Smooth muscle cell (in vitro differentiated cells): Measurements from ENCODE around the gene TMEM184C. TPM values are rescaled to one million over a fixed set of nuclear protein-coding genes. Genes with fewer than 3 reads are reported as not detected.

Experiments
- DNase-seq: peaks from one replicate; lab custom pipeline; 2025; ENCODE audit not compliant: unreplicated experiment; lab: John Stamatoyannopoulos, UW
- H2AFZ ChIP-seq: fragments of 200-600 bp; sonication (generic); 2 replicates; pipeline ENCODE4 v1.6.0; 2016; ENCODE audit warnings: antibody characterized with exemption, low read depth, mild to moderate bottlenecking
- H3F3A ChIP-seq: fragments of 200-600 bp; sonication (generic); 2 replicates; pipeline ENCODE4 v1.6.0; 2017; ENCODE audit warnings: antibody characterized with exemption, low read depth
- H3K27ac ChIP-seq: fragments of 200-600 bp; sonication (generic); 2 replicates; pipeline ENCODE4 v1.5.1; 2016; ENCODE audit warnings: low read depth, mild to moderate bottlenecking
- H3K27me3 ChIP-seq: fragments of 200-600 bp; sonication (generic); 2 replicates; pipeline ENCODE4 v1.6.1; 2016; ENCODE audit warnings: low read depth, mild to moderate bottlenecking
- H3K36me3 ChIP-seq: fragments of 200-600 bp; sonication (generic); 2 replicates; pipeline ENCODE4 v1.5.1; 2016; ENCODE audit warnings: low read depth
- H3K4me1 ChIP-seq: fragments of 200-600 bp; sonication (generic); 2 replicates; pipeline ENCODE4 v1.5.1; 2016; ENCODE audit warnings: low read depth
- H3K4me2 ChIP-seq: fragments of 200-600 bp; sonication (generic); 2 replicates; pipeline ENCODE4 v1.6.0; 2016; ENCODE audit warnings: mild to moderate bottlenecking
- H3K4me3 ChIP-seq: fragments of 200-600 bp; sonication (generic); 2 replicates; pipeline ENCODE4 v1.5.1; 2016; ENCODE audit warnings: mild to moderate bottlenecking
- H3K79me2 ChIP-seq: fragments of 200-600 bp; sonication (generic); 2 replicates; pipeline ENCODE4 v1.6.0; 2016; ENCODE audit warnings: low read depth, mild to moderate bottlenecking
- H3K9ac ChIP-seq: fragments of 200-600 bp; sonication (generic); 2 replicates; pipeline ENCODE4 v1.6.0; 2016; ENCODE audit warnings: low read depth
- H3K9me3 ChIP-seq: fragments of 200-600 bp; sonication (generic); replicated peaks from 2 replicates; pipeline ENCODE4 v1.5.1; 2016; ENCODE audit warnings: low read depth
- H4K20me1 ChIP-seq: fragments of 200-600 bp; sonication (generic); 2 replicates; pipeline ENCODE4 v1.6.0; 2016; ENCODE audit warnings: low read depth
- WGBS: methylation state at CpG from one replicate; pipeline ENCODE4 v1.1.7; 2016; ENCODE audit warnings: low lambda C conversion rate; 5-methylcytosine and 5-hydroxymethylcytosine counted together
- polyA plus RNA-seq: library from polyadenylated mRNA; unstranded; fragments of >200 nt; fragmentation: Nextera tagmentation; extraction: Ambion mirVana; gene quantifications from 2 replicates; pipeline ENCODE4 v1.2.1, GENCODE V29; 2016
- total RNA-seq: library from RNA; depleted of rRNA; stranded (reverse); fragments of >200 nt; gene quantifications from 2 replicates; pipeline ENCODE4 v1.2.3, GENCODE V29; 2014
- TF ChIP-seq, protein P1 (sequence below): fragments of 200-600 bp; sonication (generic); IDR thresholded peaks from 2 replicates; pipeline ENCODE4 v1.5.1; 2017; ENCODE audit warnings: borderline replicate concordance, mild to moderate bottlenecking, antibody characterized with exemption; ENCODE audit not compliant: insufficient read depth, poor library complexity, severe bottlenecking

The TMEM184C gene
- total and polyA plus RNA-seq, 2 experiments from 2014 or later = 21.6 to 33.2 TPM

DNA sequence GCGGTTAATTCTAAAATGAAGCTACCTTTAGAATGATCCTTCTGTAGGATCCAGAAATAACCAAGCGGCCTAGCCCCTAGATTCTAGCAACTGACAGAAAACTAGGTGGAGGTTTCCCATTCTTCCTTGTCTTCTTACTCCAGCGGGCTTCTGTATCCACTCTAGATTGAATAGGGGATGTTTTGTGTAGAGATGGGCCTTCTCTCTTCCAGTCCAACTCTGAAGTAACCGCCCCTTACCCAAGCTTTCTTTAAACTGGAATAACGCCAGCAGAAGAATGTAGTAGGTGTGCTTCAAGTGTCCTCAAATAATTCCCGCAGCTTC lies 386 bp upstream of the TMEM184C start:
- WGBS = 28% methylated on average over 6 of the region's 6 CpGs
- no peak for DNase-seq
- Histone ChIP-seq H3K9ac (no peak overlapping the region), H3F3A (no peaks in the 10 kb centered on the region), H3K27me3 (no peaks in the 10 kb centered on the region), H2AFZ (peak overlapping the region; percentile 86), H3K9me3 (no peaks in the 10 kb centered on the region), H3K4me3 (peak overlapping the region; percentile 90), H3K27ac (no peak overlapping the region), H3K4me2 (peak overlapping the region; percentile 96), H4K20me1 (peaks cover 10% of the 10 kb centered on the region), H3K4me1 (peaks cover 14% of the 10 kb centered on the region), H3K79me2 (peaks cover 24% of the 10 kb centered on the region), H3K36me3 (no peaks in the 10 kb centered on the region)
- TF ChIP-seq, protein P1, sequence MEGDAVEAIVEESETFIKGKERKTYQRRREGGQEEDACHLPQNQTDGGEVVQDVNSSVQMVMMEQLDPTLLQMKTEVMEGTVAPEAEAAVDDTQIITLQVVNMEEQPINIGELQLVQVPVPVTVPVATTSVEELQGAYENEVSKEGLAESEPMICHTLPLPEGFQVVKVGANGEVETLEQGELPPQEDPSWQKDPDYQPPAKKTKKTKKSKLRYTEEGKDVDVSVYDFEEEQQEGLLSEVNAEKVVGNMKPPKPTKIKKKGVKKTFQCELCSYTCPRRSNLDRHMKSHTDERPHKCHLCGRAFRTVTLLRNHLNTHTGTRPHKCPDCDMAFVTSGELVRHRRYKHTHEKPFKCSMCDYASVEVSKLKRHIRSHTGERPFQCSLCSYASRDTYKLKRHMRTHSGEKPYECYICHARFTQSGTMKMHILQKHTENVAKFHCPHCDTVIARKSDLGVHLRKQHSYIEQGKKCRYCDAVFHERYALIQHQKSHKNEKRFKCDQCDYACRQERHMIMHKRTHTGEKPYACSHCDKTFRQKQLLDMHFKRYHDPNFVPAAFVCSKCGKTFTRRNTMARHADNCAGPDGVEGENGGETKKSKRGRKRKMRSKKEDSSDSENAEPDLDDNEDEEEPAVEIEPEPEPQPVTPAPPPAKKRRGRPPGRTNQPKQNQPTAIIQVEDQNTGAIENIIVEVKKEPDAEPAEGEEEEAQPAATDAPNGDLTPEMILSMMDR = no peak

DNA sequence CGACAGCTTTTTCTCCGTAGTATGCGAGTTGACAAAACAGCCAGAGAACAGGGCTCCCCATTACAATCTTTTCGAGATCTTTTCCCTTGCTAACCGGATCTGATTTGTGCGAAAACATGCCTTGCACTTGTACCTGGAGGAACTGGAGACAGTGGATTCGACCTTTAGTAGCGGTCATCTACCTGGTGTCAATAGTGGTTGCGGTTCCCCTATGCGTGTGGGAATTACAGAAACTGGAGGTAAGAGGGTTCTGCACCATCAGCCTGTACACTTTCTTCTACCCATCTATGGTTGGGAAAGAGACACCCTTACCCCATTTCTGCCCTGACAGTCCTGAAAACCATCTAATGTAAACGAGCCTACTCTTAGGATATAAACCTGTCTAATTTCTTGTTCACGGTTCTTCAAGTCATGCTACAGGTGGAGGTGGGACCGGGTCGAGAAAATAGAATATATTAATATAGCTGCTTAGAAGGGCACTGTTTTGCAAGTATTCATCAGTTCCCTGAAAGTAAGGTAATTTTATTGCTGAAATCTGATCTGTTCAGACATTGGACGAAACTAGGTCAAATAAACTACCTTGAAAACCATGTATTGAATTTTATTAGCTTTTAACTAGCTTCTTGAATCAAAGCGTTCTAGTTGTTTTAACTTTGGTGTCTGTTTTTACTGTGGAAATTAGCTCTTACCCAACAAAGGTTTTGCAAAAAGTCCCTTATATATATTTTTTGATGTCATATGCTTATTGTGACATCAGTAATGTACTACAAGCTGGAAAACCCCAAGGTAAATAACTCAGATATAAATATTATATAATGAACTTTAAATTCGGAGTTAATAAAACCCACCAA lies 869 bp downstream of the TMEM184C start:
- Histone ChIP-seq H4K20me1 (peaks cover 14% of the 10 kb centered on the region), H3K4me1 (peaks cover 14% of the 10 kb centered on the region), H3K27ac (peak overlapping the region; percentile 62), H3K4me3 (peak overlapping the region; percentile 90), H3K79me2 (peaks cover 30% of the 10 kb centered on the region), H3K9me3 (no peaks in the 10 kb centered on the region), H3K4me2 (peak overlapping the region; percentile 96), H3K9ac (peak overlapping the region; percentile 66), H2AFZ (peak overlapping the region; percentile 86), H3K36me3 (no peaks in the 10 kb centered on the region), H3F3A (no peaks in the 10 kb centered on the region), H3K27me3 (no peaks in the 10 kb centered on the region)
- 15% methylated on average over 17 of the region's 17 CpGs for WGBS
- TF ChIP-seq, protein P1 = no peak
- DNase-seq = no peak

DNA sequence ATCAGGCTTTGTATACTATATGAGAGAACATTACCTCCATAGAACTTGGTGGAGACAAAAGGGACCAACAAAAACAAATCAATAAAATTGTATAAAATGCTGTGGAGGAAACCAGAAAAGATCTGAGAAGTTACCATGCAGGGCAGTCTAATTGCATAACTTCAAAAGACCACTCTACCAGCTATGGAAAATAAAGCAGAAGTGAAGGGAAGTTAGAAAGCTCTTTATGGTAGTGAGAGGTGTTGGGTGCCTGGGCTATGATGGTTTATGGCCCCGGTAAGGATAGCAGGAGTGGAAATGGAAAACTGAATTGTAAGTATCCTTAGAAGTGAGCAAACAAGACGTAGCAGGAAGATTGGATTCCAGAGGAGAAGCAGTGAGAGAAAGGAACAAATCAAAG lies 3.1 kb downstream of the TMEM184C start:
- Histone ChIP-seq H4K20me1 (peaks cover 14% of the 10 kb centered on the region), H2AFZ (no peak overlapping the region), H3K36me3 (peaks cover 9% of the 10 kb centered on the region), H3K4me3 (no peak overlapping the region), H3K4me2 (no peak overlapping the region), H3K27ac (no peak overlapping the region), H3K79me2 (peaks cover 30% of the 10 kb centered on the region), H3K9me3 (no peaks in the 10 kb centered on the region), H3F3A (no peaks in the 10 kb centered on the region), H3K4me1 (peaks cover 14% of the 10 kb centered on the region), H3K9ac (no peak overlapping the region), H3K27me3 (no peaks in the 10 kb centered on the region)
- TF ChIP-seq, protein P1 = no peak
- DNase-seq = no peak
- WGBS = 83% methylated on average over 2 of the region's 2 CpGs

DNA sequence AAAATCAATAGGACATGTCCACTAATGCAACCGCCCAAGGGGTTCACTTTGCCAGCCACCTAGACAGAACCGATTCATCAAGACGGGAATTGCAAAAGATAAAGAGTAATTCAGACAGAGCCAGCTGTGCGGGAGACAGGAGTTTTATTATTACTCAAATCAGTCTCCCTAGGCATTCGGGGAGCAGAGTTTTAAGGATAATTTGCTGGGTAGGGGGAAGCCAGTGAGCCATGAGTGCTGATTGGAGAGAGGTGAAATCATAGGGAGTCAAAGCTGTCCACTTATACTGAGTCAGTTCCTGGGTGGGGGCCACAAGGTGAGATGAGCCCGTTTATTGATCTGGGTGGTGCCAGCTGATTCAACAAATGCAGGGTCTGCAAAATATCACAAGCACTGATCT lies 8.5 kb downstream of the TMEM184C start:
- H3K36me3 ChIP-seq = peaks cover 20% of the 10 kb centered on the region
- no peaks in the 10 kb centered on the region for H3K4me1 ChIP-seq
- TF ChIP-seq, protein P1 = no peak
- H3K79me2 ChIP-seq = peaks cover 15% of the 10 kb centered on the region
- no peak overlapping the region for H3K27ac ChIP-seq
- H3K4me2 ChIP-seq = no peak overlapping the region
- H3F3A ChIP-seq = no peaks in the 10 kb centered on the region
- DNase-seq = no peak
- no peaks in the 10 kb centered on the region for H3K9me3 ChIP-seq
- no peak overlapping the region for H2AFZ ChIP-seq
- 96% methylated on average over 6 of the region's 6 CpGs for WGBS
- H3K4me3 ChIP-seq = no peak overlapping the region
- H4K20me1 ChIP-seq = peaks cover 12% of the 10 kb centered on the region
- H3K9ac ChIP-seq = no peak overlapping the region
- no peaks in the 10 kb centered on the region for H3K27me3 ChIP-seq
